ENCODE measurements around the gene ADIPOR2. TPM values are rescaled to one million over a fixed set of nuclear protein-coding genes. Genes with fewer than 3 reads are reported as not detected.
"Not testable (repeated sequence)": the region's sequence is repeated elsewhere in the genome, so short reads cannot be mapped to it uniquely, and the experiment has no call there.

ADIPOR2 gene
- total and polyA plus RNA-seq, 9 donors = 21.5 to 91.8 (median 42.0) TPM

GRCh38 chr12:1731019-1731687 lies 40.3 kb downstream of the ADIPOR2 start:
- DNase-seq = no peak
- H3K27ac ChIP-seq = no peak overlapping the region
- H3K36me3 ChIP-seq = no peaks in the 10 kb centered on the region
- no peaks in the 10 kb centered on the region for H3K4me1 ChIP-seq (ENCODE audit: insufficient read depth)
- intact Hi-C loops (cut with DNase I) = no loop called here
- no peak overlapping the region for H3K4me3 ChIP-seq
- WGBS, 3 donors = 93 to 98% (median 97%) methylated on average over 11 of the region's 11 CpGs
- H3K9me3 ChIP-seq = no peaks in the 10 kb centered on the region
- H3K27me3 ChIP-seq = no peaks in the 10 kb centered on the region
- TF ChIP-seq EP300 (IDR thresholded peaks at IDR 0.05) = no peak
- TF ChIP-seq CTCF (IDR thresholded peaks at IDR 0.05) = no peak
- no peak for TF ChIP-seq POLR2A (IDR thresholded peaks at IDR 0.05)

GRCh38 chr12:1731688-1732078 lies 40.8 kb downstream of the ADIPOR2 start:
- intact Hi-C loops (cut with DNase I); H3K27me3 ChIP-seq; H3K4me3 ChIP-seq; DNase-seq; H3K36me3 ChIP-seq; H3K27ac ChIP-seq; H3K4me1 ChIP-seq (ENCODE audit: insufficient read depth); H3K9me3 ChIP-seq: not testable (repeated sequence)
- WGBS, 3 donors = 95 to 96% (median 96%) methylated on average over 10 of the region's 10 CpGs

DNA sequence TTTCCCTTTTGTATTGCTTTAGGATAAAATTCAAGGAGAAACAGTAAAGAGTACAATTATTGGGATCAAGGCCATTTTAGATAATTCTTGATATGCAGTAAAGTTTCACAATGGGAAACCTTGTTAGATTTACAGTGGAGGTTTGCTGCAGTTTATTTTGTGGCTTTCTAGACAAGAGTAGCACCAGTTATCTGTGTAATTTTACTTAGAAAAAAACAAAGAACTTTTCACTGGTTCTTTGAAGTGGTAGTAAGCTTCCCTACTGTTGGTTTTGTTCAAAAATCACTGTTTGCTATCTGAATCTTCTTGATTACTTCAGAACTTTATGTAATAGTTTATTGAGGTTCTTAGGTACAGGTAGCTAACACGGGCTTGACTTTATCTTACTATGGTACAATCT lies 42.0 kb downstream of the ADIPOR2 start:
- Histone ChIP-seq H3K4me1 (ENCODE audit: insufficient read depth) (peaks cover 4% of the 10 kb centered on the region), H3K9me3 (no peaks in the 10 kb centered on the region), H3K27ac (no peak overlapping the region), H3K4me3 (no peak overlapping the region), H3K27me3 (no peaks in the 10 kb centered on the region), H3K36me3 (no peaks in the 10 kb centered on the region)
- TF ChIP-seq CTCF (IDR thresholded peaks at IDR 0.05) (no peak), POLR2A (IDR thresholded peaks at IDR 0.05) (no peak), EP300 (IDR thresholded peaks at IDR 0.05) (no peak)
- intact Hi-C loops (cut with DNase I) = no loop called here
- 65 to 71% (median 67%) methylated on average over 1 of the region's 1 CpG for WGBS, 3 donors
- DNase-seq = no peak

DNA sequence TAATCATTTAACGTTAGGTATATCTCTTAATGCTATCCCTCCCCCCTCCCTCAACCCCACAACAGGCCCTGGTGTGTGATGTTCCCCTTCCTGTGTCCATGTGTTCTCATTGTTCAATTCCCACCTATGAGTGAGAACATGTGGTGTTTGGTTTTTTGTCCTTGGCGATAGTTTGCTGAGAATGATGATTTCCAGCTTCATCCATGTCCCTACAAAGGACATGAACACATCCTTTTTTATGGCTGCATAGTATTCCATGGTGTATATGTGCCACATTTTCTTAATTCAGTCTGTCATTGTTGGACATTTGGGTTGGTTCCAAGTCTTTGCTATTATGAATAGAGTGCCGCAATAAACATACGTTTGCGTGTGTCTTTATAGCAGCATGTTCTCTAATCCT lies 42.8 kb downstream of the ADIPOR2 start:
- WGBS, 3 donors = 96 to 97% (median 96%) methylated on average over 5 of the region's 5 CpGs
- H3K9me3 ChIP-seq; intact Hi-C loops (cut with DNase I): not testable (repeated sequence)

DNA sequence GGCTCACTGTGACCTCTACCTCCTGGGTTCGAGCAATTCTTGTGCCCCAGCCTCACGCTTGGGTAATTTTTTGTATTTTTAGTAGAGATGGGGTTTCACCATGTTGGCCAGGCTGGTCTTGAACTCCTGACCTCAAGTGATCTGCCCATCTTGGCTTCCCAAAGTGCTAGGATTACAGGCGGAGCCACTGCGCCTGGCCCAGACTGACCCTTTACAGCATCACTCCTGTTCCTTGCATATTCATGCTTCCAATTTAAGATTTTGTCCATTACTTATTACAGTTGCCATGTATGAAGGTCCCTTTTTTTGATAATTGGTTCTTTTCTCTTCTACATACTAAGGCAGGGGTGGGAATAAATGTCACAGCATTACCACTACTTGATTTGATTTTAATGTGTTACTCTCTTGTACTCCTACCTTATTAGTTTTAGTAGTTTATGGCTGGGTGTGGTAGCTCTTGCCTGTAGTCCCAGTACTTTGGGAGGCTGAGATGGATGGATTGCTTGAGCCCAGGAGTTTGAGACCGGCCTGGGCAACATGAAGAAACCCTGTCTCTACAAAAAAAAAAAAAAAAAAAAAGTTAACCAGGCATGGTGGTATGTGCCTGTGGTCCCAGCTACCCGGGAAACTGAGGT lies 46.9 kb downstream of the ADIPOR2 start:
- intact Hi-C loops (cut with DNase I) = no loop called here
- 72 to 79% (median 77%) methylated on average over 6 of the region's 6 CpGs for WGBS, 3 donors
- DNase-seq = no peak
- no peaks in the 10 kb centered on the region for H3K27me3 ChIP-seq
- H3K36me3 ChIP-seq = no peaks in the 10 kb centered on the region
- H3K27ac ChIP-seq = no peak overlapping the region
- no peak for TF ChIP-seq EP300 (IDR thresholded peaks at IDR 0.05)
- TF ChIP-seq POLR2A (IDR thresholded peaks at IDR 0.05) = no peak
- no peak for TF ChIP-seq CTCF (IDR thresholded peaks at IDR 0.05)
- no peaks in the 10 kb centered on the region for H3K9me3 ChIP-seq
- H3K4me3 ChIP-seq = no peak overlapping the region
- peaks cover 8% of the 10 kb centered on the region for H3K4me1 ChIP-seq (ENCODE audit: insufficient read depth)

More for the DNA sequence above, 42.8 kb downstream of the ADIPOR2 start:
- H3K27ac ChIP-seq; DNase-seq; H3K4me1 ChIP-seq (ENCODE audit: insufficient read depth); H3K36me3 ChIP-seq; H3K4me3 ChIP-seq; H3K27me3 ChIP-seq: not testable (repeated sequence)

Measured in ovary (tissue), 9 donors.